Measurements from ENCODE around the gene SF3A2.

GRCh38 chr19:2214251-2214650 lies 22.4 kb upstream of the SF3A2 start:
- TF ChIP-seq POLR2A (IDR thresholded peaks at IDR 0.05) (no peak), CTCF (IDR thresholded peaks at IDR 0.05) (no peak)
